ENCODE results near the gene NLRP10.
A peak's percentile ranks its signal among the peaks of the same experiment; 100 is the strongest.
"Not testable (repeated sequence)": the region's sequence is repeated elsewhere in the genome, so short reads cannot be mapped to it uniquely, and the experiment has no call there.

The NLRP10 gene, protein sequence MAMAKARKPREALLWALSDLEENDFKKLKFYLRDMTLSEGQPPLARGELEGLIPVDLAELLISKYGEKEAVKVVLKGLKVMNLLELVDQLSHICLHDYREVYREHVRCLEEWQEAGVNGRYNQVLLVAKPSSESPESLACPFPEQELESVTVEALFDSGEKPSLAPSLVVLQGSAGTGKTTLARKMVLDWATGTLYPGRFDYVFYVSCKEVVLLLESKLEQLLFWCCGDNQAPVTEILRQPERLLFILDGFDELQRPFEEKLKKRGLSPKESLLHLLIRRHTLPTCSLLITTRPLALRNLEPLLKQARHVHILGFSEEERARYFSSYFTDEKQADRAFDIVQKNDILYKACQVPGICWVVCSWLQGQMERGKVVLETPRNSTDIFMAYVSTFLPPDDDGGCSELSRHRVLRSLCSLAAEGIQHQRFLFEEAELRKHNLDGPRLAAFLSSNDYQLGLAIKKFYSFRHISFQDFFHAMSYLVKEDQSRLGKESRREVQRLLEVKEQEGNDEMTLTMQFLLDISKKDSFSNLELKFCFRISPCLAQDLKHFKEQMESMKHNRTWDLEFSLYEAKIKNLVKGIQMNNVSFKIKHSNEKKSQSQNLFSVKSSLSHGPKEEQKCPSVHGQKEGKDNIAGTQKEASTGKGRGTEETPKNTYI

DNA sequence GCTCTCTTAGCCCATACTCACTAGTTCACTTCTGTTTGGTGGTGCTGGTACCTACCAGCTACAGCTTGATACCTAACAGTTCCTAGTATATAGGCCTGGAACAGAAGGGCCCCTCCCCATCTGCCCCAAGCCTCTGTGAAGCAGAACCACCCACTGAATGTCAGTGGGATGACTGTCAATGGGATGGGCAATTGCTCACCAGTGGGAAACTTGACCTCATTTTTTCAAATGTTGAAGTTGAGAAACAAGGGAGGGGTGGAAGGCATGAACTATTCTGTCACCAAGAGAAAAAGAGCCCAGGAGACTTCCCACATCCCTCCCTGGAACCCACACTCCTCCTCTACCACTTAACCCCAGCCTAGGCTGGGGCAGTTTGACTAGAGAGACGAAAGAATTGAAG lies at the start of gene NLRP10:
NLRP10 (minus strand) TSS at position 62 of the 400 bp plus-strand sequence. CDS start 1,952 bp downstream, outside the sequence.
- DNase-seq (ENCODE audit: low read depth in 2 of 2) = no peak

DNA sequence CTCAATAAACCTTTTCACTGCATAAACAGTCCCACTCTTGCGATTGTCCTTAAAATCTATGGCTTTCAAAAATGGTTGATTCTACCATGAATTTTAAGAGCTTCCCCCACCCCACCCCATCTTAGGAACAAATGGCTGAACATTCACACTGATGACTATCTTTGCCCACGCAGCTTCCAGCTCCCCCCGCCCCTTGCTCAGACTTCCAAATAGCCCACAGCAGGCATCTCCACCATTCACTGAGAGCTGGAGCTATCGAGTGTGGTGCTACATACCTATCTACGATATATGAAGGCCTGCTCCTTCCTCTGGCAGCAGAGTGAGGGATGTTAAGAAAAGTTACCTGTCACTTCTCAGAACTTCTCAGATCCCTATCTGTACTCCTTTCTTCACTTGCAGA lies 48.6 kb upstream of the NLRP10 start:
- no peak for DNase-seq (ENCODE audit: low read depth in 2 of 2)

DNA sequence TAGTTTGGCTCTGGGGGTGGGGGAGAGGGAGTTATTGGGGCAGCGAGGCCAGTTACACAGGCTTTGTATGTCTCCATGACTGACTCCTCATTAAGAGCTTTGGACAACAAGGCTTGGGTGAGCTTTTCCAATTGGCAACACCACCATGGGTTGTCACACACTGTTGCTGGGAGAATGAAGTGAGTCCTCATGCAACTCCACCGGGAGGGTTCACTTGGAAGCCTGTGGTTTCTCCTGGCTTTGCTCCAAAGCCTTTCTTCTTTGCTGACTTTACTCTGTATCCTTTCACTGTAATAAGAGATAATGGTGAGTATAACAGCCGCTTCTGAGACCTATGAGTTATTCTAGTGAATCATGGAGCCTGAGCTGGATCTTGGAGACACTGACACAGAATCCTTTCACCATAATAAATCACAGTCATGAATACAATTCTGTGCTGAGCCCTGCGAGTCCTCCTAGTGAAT lies 46.8 kb upstream of the NLRP10 start:
- DNase-seq (ENCODE audit: low read depth in 2 of 2) = no peak

DNA sequence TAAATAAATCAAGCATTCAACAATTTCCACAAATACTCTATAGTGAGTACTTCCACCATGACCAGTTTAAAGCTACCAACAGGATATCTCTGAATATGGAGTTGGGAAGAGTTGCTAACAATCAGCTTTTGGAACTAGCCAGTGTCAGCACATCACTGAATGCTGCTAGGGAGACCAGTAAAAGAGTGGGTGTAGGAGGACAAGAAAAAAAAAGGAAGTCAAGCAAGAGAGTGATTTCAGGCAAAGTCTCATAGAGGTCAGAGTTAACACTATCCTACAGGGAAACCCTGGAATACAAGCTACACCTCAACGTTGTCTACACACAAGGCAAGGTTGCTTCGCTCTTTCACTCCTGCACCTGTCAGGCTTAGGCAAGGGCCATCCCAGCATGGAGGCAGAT lies 46.1 kb upstream of the NLRP10 start:
- no peak for DNase-seq (ENCODE audit: low read depth in 2 of 2)

DNA sequence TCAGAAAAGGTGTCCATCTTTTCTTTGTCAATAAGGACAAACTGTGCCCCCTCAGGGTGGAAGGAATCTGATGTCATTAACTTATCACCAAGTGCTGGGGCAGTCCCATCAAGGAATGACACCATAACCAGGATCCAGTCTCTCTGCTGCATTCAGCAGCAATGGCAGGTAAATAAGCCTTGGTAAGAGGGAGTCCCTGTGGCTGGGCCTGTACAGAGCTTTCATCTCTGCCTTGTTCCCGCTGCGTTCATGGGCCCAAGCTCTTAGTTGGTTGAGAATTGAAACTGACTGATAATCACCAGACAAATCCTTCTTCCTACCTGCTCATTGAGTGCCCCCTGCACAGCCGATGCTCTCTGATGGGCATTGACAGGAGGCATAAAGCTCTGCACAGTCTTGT lies 44.6 kb upstream of the NLRP10 start:
- no peak for DNase-seq (ENCODE audit: low read depth in 2 of 2)

DNA sequence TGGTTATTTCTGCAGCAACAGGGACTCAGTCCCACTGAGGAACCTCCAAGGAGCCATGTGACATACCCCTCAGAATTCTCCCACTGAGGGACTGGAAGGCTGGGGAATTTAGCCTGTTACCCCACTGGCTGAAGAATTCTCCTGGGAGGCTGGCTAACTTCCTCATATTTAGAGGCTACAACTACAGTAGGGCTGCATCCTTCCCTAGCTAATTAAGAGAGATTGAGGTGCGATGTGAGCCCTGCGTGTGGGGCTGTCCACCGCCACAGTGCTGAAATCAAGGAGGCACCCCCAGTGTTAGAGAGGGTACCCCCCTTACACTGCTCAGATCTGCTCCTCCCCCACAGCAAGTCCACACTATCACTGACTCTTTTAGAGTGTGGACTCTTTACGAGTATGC lies 43.0 kb upstream of the NLRP10 start:
- no peak for DNase-seq (ENCODE audit: low read depth in 2 of 2)

DNA sequence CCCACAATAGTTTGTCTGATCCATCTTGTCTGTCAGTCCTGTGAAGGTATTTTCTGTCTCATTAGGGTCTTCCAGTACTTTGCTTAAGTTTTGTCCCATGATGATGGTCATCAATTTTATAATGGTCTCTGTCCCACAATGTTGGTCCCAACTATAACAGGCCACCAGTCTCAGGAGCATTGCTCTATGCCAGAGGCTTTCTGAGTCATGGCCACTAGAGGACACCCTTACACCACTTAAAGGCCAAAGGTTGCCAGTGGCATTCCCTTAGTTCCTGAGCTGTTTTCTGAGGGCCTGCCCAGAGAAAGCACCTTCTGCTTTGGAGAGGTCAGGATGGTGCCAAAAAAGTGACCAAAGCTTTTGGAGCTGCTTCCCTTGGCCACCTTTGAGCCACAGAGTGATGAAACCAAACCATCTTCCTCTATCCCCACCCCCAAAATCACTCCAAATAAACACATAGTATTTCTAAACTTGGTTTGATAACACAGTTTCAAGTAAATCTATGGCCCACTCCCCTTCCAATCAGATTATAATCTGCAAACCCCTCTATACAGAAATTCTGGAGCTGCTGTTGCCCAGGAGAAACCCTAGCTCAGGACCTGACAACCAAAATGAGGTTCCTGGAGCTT lies 41.2 kb upstream of the NLRP10 start:
- DNase-seq (ENCODE audit: low read depth in 2 of 2) = no peak

DNA sequence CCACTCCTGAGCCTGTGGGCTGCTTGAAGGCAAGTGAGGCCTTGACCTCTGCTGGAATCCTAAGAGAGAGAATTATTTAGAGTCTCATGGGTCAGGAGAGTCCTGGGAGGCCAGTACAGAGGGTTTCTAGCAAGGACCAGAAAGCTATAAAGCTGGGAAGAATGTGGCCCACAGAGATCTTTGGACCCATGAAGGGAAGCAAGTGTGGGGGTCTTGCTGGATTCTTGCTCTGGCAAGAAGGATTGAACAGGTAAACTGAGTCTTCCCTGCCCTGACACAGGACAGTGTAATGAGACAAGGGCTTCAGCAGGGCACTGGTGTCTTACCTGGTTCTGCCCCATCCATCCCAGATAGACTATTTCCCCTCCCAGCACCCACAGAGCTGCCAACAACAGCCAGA lies 40.3 kb upstream of the NLRP10 start:
- no peak for DNase-seq (ENCODE audit: low read depth in 2 of 2)

DNA sequence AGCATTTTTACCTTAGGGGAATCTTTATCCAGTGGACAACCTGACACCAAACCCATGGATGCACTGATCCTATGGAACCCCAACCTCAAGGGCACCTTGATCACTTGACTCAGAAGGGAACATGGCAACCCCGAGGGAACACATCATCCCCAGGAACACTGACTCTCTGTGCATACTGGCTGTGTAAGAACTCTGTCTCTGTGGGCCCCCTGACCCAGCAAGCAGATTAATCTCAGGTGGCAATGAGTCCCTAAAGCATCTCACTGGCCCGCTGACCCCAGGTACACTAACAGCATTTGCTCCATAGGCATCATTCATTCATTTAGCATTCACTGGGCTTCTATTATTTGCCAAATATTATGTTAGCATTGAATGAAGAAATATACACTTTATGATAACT lies 38.8 kb upstream of the NLRP10 start:
- DNase-seq (ENCODE audit: low read depth in 2 of 2) = no peak

DNA sequence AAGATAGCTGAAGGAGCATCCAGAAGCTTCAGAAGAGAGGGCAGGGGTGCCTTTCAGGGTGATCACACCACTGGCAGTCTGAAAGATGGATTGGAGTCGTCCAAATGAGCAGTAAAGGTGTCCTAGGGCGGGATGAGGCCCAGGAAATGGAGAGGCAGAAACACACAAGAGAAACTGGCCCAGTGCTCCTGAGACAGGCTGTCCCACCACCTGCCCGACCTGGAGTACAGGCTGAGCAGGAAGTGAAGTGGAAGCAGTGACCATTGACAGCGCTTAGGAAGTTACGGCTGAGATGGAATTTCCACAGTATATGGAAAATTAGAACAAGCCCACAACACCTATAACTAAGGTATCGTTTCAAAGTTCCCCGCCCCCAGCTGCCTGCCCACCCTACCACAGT lies 37.9 kb upstream of the NLRP10 start:
- DNase-seq (ENCODE audit: low read depth in 2 of 2) = no peak

DNA sequence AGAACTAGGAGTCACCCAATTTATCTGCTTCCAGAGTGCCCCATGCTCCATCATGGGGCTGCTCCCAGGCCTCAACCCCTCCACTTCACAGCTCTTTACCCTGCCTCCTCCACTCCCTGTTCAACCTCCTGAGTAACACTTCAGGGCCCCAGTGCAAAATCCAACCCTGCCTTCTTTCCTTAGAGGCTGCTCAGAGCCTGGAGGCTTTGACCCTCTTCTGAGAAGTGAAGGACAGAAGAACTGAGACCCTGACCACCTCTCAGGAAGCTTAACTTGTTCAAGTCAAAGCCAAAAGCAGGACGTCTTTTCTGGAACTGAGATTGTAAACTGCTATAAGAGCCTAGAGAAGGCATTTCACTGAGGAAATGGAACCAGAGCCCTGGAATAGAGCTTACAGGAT lies 37.4 kb upstream of the NLRP10 start:
- no peak for DNase-seq (ENCODE audit: low read depth in 2 of 2)

DNA sequence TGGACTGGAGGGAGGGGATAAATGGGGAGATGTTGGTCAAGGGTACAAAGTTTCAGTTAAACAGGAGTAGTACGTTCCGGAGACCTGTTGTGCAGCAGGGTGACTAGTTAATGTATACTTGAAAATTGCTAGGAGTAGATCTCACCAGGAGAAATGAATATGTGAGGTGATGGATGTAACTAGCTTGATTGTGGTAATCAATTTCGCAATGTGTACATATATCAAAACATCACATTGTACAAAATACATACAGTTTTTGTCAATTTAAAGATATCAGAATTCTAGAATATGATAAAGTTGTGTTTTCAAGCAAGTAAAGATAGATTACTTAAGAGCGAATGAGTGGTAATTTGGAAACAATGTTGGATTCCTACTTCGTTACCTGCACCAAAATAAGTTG lies 35.1 kb upstream of the NLRP10 start:
- no peak for DNase-seq (ENCODE audit: low read depth in 2 of 2)

DNA sequence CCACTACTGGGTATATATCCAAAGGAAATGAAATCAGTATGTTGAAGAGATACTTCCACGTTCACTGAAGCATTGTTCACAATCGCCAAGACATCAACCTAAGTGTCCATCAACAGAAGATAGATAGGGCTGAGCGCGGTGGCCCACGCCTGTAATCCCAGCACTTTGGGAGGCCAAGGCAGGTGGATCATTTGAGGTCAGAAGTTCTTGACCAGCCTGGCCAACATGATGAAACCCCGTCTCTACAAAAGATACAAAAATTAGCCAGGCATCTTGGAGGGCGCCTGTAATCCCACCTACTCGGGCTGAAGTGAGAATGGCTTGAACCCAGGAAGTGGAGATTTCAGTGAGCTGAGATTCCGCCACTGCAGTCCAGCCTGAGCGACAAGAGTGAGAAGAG lies 34.5 kb upstream of the NLRP10 start:
- DNase-seq (ENCODE audit: low read depth in 2 of 2) = no peak

DNA sequence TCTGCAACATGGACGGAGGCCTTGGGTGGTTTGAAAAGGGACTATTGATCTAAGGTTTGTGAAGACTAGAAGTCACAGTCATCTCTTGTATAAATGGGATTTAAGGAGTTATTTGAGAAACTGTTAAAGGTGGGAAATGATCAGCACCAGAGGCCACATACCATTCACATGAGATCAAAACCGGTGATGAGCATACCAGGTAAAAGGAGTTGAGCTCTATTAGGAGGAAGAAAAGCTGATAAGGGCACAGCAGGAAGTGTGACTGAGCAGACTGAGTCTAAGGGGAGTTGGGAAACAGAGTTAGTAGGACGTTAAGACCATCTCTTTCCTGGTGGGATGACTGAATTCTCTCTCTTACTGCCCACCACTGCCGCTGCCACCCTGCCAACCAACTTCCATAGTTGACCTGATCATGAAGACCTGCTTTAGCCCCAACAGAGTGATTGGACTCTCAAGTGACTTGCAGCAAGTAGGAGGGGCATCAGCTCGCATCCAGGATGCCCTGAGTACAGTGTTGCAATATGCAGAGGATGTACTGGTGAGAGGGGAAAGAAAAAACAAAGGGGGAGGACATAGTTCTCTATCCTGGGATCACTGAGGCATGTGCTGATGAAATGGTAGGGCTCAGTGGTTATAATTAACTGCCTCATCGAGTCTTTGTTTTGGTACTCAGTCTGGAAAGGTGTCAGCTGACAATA lies 29.5 kb upstream of the NLRP10 start:
- no peak for DNase-seq (ENCODE audit: low read depth in 2 of 2)

DNA sequence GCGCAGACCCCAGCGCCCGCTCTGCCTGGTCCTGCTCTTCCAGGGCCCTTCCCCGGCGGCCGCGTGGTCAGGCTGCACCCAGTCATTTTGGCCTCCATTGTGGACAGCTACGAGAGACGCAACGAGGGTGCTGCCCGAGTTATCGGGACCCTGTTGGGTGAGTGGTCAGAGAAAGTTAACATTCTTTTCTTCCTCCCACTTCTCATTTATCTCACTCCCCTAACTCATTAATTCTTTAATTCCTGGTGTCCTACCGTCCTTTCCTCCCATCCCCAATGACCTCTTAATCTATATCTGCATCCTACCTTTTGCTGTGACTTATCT lies 22.3 kb upstream of the NLRP10 start:
- not testable (repeated sequence) for DNase-seq (ENCODE audit: low read depth in 2 of 2)

DNA sequence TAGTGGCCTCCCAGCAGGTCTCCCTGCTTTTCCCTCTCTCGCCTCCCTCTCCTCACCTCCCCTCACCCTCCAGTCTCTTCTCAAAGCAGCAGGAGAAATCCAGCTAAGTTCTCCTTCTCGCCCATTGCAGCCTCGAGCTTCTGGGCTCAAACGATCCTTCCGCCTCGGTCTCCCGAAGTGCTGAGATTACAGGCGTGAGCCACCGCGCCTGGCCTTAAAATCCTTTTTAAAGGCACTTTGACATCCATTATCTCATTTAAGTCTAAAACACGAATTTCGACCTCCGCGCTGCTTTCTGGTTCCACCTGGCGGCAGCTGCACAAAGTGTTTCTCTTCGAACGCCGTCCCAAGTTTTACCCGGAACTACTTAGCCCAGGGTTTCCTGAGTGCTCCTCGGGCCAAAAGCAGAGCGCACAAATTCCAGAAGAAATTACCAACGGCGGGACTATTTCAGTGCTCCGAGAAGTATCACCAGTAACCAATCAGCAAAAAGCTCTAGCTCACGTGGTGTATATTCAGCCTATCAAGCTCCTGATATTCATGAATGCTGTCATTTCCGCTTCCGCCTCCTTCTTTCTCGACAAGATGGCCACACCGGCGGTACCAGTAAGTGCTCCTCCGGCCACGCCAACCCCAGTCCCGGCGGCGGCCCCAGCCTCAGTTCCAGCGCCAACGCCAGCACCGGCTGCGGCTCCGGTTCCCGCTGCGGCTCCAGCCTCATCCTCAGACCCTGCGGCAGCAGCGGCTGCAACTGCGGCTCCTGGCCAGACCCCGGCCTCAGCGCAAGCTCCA lies 21.7 kb upstream of the NLRP10 start, which contains the start of gene EIF3F:
EIF3F (plus strand) TSS at position 570 of the 792 bp plus-strand sequence; CDS start at position 586, 16 bp downstream.
- peak; percentile 67 to 84 for DNase-seq (ENCODE audit: low read depth in 2 of 2)

DNA sequence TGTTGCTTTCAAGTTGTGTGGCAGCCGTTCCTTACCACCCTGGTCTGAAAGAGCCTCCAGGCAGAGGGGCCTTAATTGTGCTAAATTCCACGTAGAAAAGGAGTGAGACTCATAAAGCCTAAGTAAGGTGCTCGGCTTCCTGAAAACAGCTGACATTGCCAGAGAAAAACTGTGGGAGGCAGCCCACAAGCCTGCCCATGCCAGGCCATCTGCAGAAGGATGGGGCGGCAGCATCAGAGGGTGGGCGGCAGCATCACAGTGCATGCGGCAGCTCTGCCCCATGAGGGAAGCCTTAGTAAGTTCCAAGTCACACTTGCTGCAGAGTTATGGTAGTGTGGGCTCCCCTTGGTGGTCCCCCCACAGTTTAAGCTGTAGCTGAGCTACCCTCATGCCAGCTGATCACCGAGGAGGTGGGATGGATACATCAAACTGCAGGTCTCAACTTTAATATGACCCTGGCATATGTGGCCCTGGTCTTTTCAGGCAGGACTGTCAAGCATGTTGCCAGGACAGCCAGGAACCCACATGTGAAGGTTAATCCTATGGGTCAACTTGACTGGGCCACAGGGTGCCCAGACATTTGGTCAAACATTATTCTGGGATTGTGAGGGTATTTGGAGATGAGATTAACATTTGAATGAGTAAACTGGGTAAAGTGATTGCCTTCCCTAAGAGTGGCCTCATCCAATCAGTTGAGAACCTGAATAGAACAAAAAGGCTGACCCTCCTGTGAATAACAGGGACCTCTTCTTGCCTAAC lies 18.8 kb upstream of the NLRP10 start:
- DNase-seq (ENCODE audit: low read depth in 2 of 2) = no peak

DNA sequence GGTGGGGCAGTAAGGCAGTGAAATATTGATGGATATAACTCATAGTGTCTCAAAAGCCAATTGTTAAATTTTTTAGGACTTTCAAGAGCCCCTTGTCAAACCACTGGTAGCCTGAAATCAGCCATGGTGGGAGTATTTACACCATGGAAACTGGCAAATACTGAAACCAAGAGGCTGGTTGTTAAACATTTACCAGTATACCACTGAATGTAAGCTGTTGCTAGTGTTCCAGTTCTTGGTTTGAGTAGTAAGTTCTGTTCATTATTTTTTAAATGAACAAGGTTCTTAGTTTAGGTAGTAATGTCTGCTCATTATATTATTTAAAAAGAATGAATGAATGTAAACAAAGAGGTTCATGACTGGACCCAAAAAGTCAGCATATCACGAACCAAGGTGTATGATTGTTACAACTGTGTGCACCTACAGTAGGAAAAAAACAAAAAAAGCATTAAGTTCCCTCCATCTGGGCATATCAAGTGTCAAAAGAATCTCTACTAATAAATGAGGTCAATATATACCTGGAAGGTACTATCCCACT lies 17.4 kb upstream of the NLRP10 start:
- DNase-seq (ENCODE audit: low read depth in 2 of 2) = no peak

DNA sequence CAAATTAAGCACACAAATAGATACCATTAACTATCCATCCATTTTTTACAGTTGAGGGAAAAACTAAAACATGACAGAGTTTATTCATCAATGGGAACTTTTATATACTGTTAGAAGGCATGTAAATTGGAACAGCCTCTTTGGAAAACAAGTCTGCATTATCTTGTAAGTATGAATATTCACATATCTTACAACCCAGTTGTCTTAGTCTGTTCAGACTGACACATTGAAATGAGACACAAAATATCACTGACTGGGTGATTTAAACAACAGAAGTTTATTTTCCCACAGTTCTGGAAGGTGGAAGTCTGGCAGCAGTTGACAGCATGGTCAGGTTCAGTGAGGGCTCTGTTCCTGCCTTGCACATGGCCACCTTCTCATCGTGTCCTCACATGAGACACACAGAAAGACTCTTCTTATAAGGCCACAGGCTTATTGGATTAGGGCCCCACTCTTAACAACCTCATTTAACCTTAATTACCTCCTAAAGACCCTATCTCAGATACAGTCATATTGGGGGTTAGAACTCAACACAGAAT lies 16.4 kb upstream of the NLRP10 start:
- DNase-seq (ENCODE audit: low read depth in 2 of 2) = no peak
